Testis (tissue), 2 donors: Measurements from ENCODE around the gene P2RX3.

ENCODE experiments used
- POLR2A ChIP-seq: fragments of 450-650 bp; IDR thresholded peaks from one replicate; pipeline ENCODE4 v1.6.1; 2017; ENCODE audit warnings: antibody characterized with exemption, mild to moderate bottlenecking, moderate library complexity
- TF ChIP-seq, protein P1 (sequence below), 3 experiments: fragments of 450-650 bp in 2 of 3; fragments of 200-600 bp in 1 of 3; sonication (generic) in 1 of 3; IDR thresholded peaks; one replicate each; pipeline ENCODE4 v1.5.1; 2016 to 2019; ENCODE audit warnings: antibody characterized with exemption in 3 of 3, mild to moderate bottlenecking in 2 of 3, moderate library complexity in 1 of 3

DNA sequence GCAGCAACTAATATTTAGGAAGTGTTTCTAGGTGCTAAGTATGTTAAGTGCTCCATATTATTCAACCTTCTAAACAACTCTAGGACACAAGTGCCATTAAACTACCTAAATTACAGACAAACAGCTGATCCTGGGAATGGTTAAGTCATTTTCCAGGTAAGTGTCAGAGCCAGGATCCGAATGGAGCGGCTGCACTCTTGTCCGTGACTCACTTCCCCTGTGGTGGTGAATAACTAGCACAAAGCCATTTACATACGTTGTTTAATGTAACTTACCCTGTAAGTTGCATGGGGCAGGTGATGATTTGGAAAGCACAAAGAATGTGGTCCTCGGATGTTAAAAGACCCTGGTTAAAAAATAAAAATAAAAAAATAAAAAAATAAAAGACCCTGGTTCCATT lies 61.1 kb downstream of the P2RX3 start:
- TF ChIP-seq POLR2A = no peak
- TF ChIP-seq, protein P1, sequence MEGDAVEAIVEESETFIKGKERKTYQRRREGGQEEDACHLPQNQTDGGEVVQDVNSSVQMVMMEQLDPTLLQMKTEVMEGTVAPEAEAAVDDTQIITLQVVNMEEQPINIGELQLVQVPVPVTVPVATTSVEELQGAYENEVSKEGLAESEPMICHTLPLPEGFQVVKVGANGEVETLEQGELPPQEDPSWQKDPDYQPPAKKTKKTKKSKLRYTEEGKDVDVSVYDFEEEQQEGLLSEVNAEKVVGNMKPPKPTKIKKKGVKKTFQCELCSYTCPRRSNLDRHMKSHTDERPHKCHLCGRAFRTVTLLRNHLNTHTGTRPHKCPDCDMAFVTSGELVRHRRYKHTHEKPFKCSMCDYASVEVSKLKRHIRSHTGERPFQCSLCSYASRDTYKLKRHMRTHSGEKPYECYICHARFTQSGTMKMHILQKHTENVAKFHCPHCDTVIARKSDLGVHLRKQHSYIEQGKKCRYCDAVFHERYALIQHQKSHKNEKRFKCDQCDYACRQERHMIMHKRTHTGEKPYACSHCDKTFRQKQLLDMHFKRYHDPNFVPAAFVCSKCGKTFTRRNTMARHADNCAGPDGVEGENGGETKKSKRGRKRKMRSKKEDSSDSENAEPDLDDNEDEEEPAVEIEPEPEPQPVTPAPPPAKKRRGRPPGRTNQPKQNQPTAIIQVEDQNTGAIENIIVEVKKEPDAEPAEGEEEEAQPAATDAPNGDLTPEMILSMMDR (IDR thresholded peaks at IDR 0.05) = no peak
